Left renal pelvis (tissue), 4 donors: ENCODE data around the gene SUPT3H. TPM values are rescaled to one million over a fixed set of nuclear protein-coding genes. Genes with fewer than 3 reads are reported as not detected.
"Not testable (repeated sequence)": the region's sequence is repeated elsewhere in the genome, so short reads cannot be mapped to it uniquely, and the experiment has no call there.

ENCODE experiments used
- DNase-seq, 4 donors: peaks; one replicate each; pipeline ENCODE4 v3.0.0-alpha.2; 2013; ENCODE audit warnings: low read depth in 4 of 4, low spot score in 3 of 4
- polyA plus RNA-seq, 4 donors: library from polyadenylated mRNA; unstranded; fragments of 120-200 nt; gene quantifications; one replicate each; pipeline ENCODE4 v1.2.1, GENCODE V29; 2013; ENCODE audit not compliant: insufficient read length in 4 of 4

The SUPT3H gene
- polyA plus RNA-seq, 4 donors = 18.9 to 22.5 (median 20.4) TPM

- DNase-seq = no peak
Measured at GRCh38 chr6:45187836-45188235, 189.9 kb downstream of the SUPT3H start.

- DNase-seq = no peak
Measured at GRCh38 chr6:45185403-45186251, 192.1 kb downstream of the SUPT3H start.

- no peak for DNase-seq
Measured at GRCh38 chr6:45184937-45185336, 192.8 kb downstream of the SUPT3H start.

GRCh38 chr6:45184040-45184439 is 193.7 kb downstream of the SUPT3H start:
- DNase-seq = no peak

- not testable (repeated sequence) for DNase-seq
Measured at GRCh38 chr6:45176373-45176772, 201.4 kb downstream of the SUPT3H start.

- DNase-seq = no peak
Measured at GRCh38 chr6:45175272-45175671, 202.5 kb downstream of the SUPT3H start.

GRCh38 chr6:45174045-45174444 is 203.7 kb downstream of the SUPT3H start:
- no peak for DNase-seq

- no peak for DNase-seq
Measured at GRCh38 chr6:45171380-45171779, 206.4 kb downstream of the SUPT3H start.

- DNase-seq = no peak
Measured at GRCh38 chr6:45170309-45170708, 207.4 kb downstream of the SUPT3H start.

GRCh38 chr6:45169815-45170214 is 207.9 kb downstream of the SUPT3H start:
- DNase-seq = no peak

- DNase-seq = no peak
Measured at GRCh38 chr6:45163952-45164766, 213.6 kb downstream of the SUPT3H start.

GRCh38 chr6:45160305-45160704 is 217.4 kb downstream of the SUPT3H start:
- DNase-seq = no peak

- DNase-seq = no peak
Measured at GRCh38 chr6:45156075-45156474, 221.7 kb downstream of the SUPT3H start.

GRCh38 chr6:45155341-45155894 is 222.3 kb downstream of the SUPT3H start:
- no peak for DNase-seq

- no peak for DNase-seq
Measured at GRCh38 chr6:45154679-45155078, 223.1 kb downstream of the SUPT3H start.

- DNase-seq = no peak
Measured at GRCh38 chr6:45148711-45149341, 228.9 kb downstream of the SUPT3H start.

GRCh38 chr6:45148278-45148677 is 229.5 kb downstream of the SUPT3H start:
- no peak for DNase-seq

- DNase-seq = not testable (repeated sequence)
Measured at GRCh38 chr6:45145658-45146057, 232.1 kb downstream of the SUPT3H start.

- no peak for DNase-seq
Measured at GRCh38 chr6:45138765-45139164, 239.0 kb downstream of the SUPT3H start.

GRCh38 chr6:45136495-45136894 is 241.2 kb downstream of the SUPT3H start:
- no peak for DNase-seq
